Neuronal stem cell (in vitro differentiated cells): Measurements from ENCODE around the gene STAT6.
A peak's percentile ranks its signal among the peaks of the same experiment; 100 is the strongest.

ENCODE experiments used
- DNase-seq: peaks from one replicate; pipeline ENCODE4 v3.0.0-alpha.2; 2013; ENCODE audit warnings: low spot score
- H2AFZ ChIP-seq: one replicate; pipeline ENCODE4 v1.6.1; 2013; ENCODE audit warnings: mild to moderate bottlenecking, low read length, inconsistent platforms
- H2AK5ac ChIP-seq: 2 replicates; pipeline ENCODE4 v1.6.1; 2013; ENCODE audit warnings: low read depth, mild to moderate bottlenecking, inconsistent platforms, low read length, moderate library complexity, mixed read lengths
- H2BK120ac ChIP-seq: 2 replicates; pipeline ENCODE4 v1.6.1; 2013; ENCODE audit warnings: low read depth, mild to moderate bottlenecking, inconsistent platforms, low read length, moderate library complexity, mixed read lengths
- H2BK12ac ChIP-seq: one replicate; pipeline ENCODE4 v1.6.1; 2013; ENCODE audit warnings: low read length, inconsistent platforms
- H2BK15ac ChIP-seq: 2 replicates; pipeline ENCODE4 v1.6.1; 2013; ENCODE audit warnings: mild to moderate bottlenecking, low read length, inconsistent platforms, mixed read lengths
- H2BK5ac ChIP-seq: one replicate; pipeline ENCODE4 v1.6.1; 2013; ENCODE audit warnings: inconsistent platforms, mild to moderate bottlenecking, low read length, moderate library complexity
- H3K14ac ChIP-seq: one replicate; pipeline ENCODE4 v1.6.1; 2013; ENCODE audit warnings: low read length, inconsistent platforms
- H3K18ac ChIP-seq: 2 replicates; pipeline ENCODE4 v1.6.1; 2013; ENCODE audit warnings: low read length, inconsistent platforms
- H3K23ac ChIP-seq: 2 replicates; pipeline ENCODE4 v1.6.1; 2013; ENCODE audit warnings: low read depth, mild to moderate bottlenecking, mixed read lengths, low read length, inconsistent platforms; ENCODE audit not compliant: poor library complexity
- H3K27ac ChIP-seq: replicated peaks from 3 replicates; pipeline ENCODE4 v1.5.1; 2013; ENCODE audit warnings: low read length, inconsistent platforms
- H3K27me3 ChIP-seq, 3 experiments: 2 replicates each; pipeline ENCODE4 v1.6.1; 2013; ENCODE audit warnings: low read length in 3 of 3, mild to moderate bottlenecking in 2 of 3, inconsistent platforms in 1 of 3, low read depth in 1 of 3, mixed read lengths in 1 of 3, moderate library complexity in 1 of 3; ENCODE audit not compliant: control insufficient read depth in 3 of 3, insufficient read depth in 3 of 3
- H3K36me3 ChIP-seq, 2 donors: replicated peaks in 1 of 2; 2 replicates each; pipeline ENCODE4 v1.6.1; 2013; ENCODE audit warnings: low read length in 2 of 2; ENCODE audit not compliant: control insufficient read depth in 2 of 2, insufficient read depth in 2 of 2
- H3K4ac ChIP-seq: 2 replicates; pipeline ENCODE4 v1.6.1; 2013; ENCODE audit warnings: inconsistent platforms, mild to moderate bottlenecking, low read length, moderate library complexity
- H3K4me1 ChIP-seq, 2 donors: 1 replicate in 1 of 2; 2 replicates in 1 of 2; pipeline ENCODE4 v1.6.1; 2013; ENCODE audit warnings: low read length in 2 of 2, low read depth in 1 of 2; ENCODE audit not compliant: control insufficient read depth in 2 of 2, insufficient read depth in 1 of 2
- H3K4me2 ChIP-seq: one replicate; pipeline ENCODE4 v1.6.1; 2013; ENCODE audit warnings: mild to moderate bottlenecking, low read length, inconsistent platforms; ENCODE audit not compliant: insufficient read depth, poor library complexity, severe bottlenecking
- H3K4me3 ChIP-seq, 2 donors: 2 replicates each; pipeline ENCODE4 v1.5.1; 2013; ENCODE audit warnings: low read length in 2 of 2, mild to moderate bottlenecking in 2 of 2, inconsistent platforms in 1 of 2, moderate library complexity in 1 of 2
- H3K79me1 ChIP-seq: one replicate; pipeline ENCODE4 v1.6.1; 2013; ENCODE audit warnings: low read depth, mild to moderate bottlenecking, inconsistent platforms, low read length, moderate library complexity
- H3K9ac ChIP-seq: one replicate; pipeline ENCODE4 v1.6.1; 2013; ENCODE audit warnings: mild to moderate bottlenecking, low read depth, low read length, inconsistent platforms; ENCODE audit not compliant: poor library complexity
- H3K9me3 ChIP-seq, 2 donors: replicated peaks in 1 of 2; 2 replicates each; pipeline versions ENCODE3 to v1.6.1; 2013; ENCODE audit warnings: low read length in 2 of 2, mild to moderate bottlenecking in 2 of 2, inconsistent platforms in 1 of 2, low read depth in 1 of 2, mixed read lengths in 1 of 2, moderate library complexity in 1 of 2; ENCODE audit not compliant: control insufficient read depth in 2 of 2, insufficient read depth in 1 of 2
- H4K8ac ChIP-seq: one replicate; pipeline ENCODE4 v1.6.1; 2013; ENCODE audit warnings: low read depth, mild to moderate bottlenecking, inconsistent platforms, low read length, moderate library complexity
- H4K91ac ChIP-seq: one replicate; pipeline ENCODE4 v1.6.1; 2013; ENCODE audit warnings: low read length, low read depth, mild to moderate bottlenecking, inconsistent platforms; ENCODE audit not compliant: poor library complexity
- WGBS, 2 donors: extraction: QIAGEN DNeasy Blood & Tissue Kit; methylation state at CpG; one replicate each; pipeline ENCODE4 v1.1.7; 2013; ENCODE audit warnings: missing lambda C conversion rate in 2 of 2, mixed read lengths in 1 of 2; ENCODE audit not compliant: insufficient read length in 2 of 2, insufficient replicate concordance in 1 of 2; ENCODE audit errors: extremely low coverage in 2 of 2; 5-methylcytosine and 5-hydroxymethylcytosine counted together

The STAT6 gene

DNA sequence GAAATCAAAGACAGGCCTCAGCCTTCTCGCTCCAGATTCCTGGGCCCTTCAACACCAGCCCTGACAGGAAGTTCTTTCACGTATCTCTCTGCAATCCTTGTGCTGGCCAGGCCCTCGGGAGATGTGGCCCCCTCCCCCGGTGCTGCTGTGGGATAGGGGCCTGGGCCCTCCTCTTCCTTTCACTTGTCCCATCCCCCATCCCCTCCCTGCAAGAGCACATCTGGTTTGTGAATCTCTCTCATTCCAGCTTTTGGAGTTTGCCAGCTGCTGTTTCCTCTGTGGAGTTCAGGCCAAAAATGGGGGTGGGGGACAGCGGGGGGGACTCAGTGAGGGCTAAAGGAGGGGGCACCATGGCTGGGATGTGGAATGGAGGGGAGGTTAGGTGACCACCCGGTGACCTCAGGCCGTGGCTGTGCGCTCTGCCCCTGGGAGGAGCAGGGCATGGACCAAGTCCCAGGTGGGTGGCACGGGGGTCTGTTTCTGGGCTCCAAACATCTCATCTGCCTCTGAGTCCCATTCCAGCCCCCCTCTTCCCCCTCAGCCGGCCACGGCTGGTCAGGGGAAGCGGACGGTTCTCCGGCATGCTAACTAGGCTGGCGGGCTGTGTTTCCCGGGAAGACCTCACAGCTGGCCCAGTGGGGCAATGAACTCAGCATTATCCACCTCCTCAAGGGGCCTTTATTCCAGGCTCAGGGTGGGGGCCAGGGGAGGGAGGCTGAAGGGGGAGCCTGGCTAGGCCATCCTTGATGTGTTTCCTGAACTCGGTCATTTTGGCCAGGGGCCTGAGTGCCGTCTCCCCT is 24.6 kb upstream of the STAT6 start:
- no peak overlapping the region for H4K91ac ChIP-seq
- H2AFZ ChIP-seq, result peak overlapping the region; percentile 71
- H3K4me3 ChIP-seq, result peak overlapping the region in 1 of 2 donors; percentile 37
- H2AK5ac ChIP-seq, result no peak overlapping the region
- no peak overlapping the region for H3K27ac ChIP-seq
- H3K4me1 ChIP-seq, result peaks cover 34 to 54% of the 10 kb centered on the region in 2 donors
- H3K9me3 ChIP-seq, result no peaks in the 10 kb centered on the region
- no peak overlapping the region for H2BK120ac ChIP-seq
- peaks cover 9% of the 10 kb centered on the region for H3K79me1 ChIP-seq
- DNase-seq, result no peak
- no peaks in the 10 kb centered on the region for H3K27me3 ChIP-seq
- no CpG with 5 or more reads among the region's 18 CpGs for WGBS, 2 donors
- H3K14ac ChIP-seq, result no peak overlapping the region
- no peak overlapping the region for H2BK12ac ChIP-seq
- no peak overlapping the region for H3K9ac ChIP-seq
- peak overlapping the region; percentile 68 for H3K18ac ChIP-seq
- peaks cover 12 to 36% of the 10 kb centered on the region in 2 donors for H3K36me3 ChIP-seq
- no peak overlapping the region for H4K8ac ChIP-seq
- H3K4ac ChIP-seq, result no peak overlapping the region
- H3K4me2 ChIP-seq, result peak overlapping the region; percentile 34
- H2BK15ac ChIP-seq, result no peak overlapping the region
- no peak overlapping the region for H2BK5ac ChIP-seq
- H3K23ac ChIP-seq, result no peak overlapping the region

DNA sequence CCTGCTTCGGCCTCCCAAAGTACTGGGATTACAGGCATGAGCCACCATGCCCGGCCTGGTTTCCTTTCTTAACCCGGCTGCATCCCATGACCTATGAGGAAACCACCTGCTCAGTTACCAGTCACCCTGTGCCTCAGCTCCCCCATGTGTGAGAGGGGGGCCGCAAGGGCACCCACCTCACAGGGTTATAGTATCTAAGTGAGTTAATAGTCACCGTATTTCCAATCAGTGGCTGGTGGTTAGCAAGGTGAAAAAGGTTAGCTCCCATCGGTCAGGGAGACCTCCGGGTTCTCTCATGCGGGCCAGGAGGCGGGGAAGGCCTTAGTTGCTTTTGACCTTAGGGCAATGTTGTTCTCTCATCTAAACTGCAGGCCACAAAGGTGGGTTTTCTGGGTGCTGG is 23.8 kb upstream of the STAT6 start:
- no peak for DNase-seq
- Histone ChIP-seq H2AK5ac (no peak overlapping the region), H3K18ac (no peak overlapping the region), H3K27me3 (no peaks in the 10 kb centered on the region), H3K9me3 (no peaks in the 10 kb centered on the region), H4K8ac (no peak overlapping the region), H3K4ac (no peak overlapping the region), H3K9ac (no peak overlapping the region), H4K91ac (no peak overlapping the region), H2BK120ac (no peak overlapping the region), H2BK15ac (no peak overlapping the region), H2AFZ (no peak overlapping the region), H3K27ac (peak overlapping the region; percentile 46), H2BK5ac (no peak overlapping the region), H3K4me2 (no peak overlapping the region), H3K23ac (no peak overlapping the region), H3K4me3 (no peak overlapping the region), H3K14ac (no peak overlapping the region), H2BK12ac (no peak overlapping the region), H3K79me1 (peaks cover 9% of the 10 kb centered on the region), H3K4me1 (peaks cover 37 to 58% of the 10 kb centered on the region in 2 donors), H3K36me3 (peaks cover 12 to 30% of the 10 kb centered on the region in 2 donors)
- no CpG with 5 or more reads among the region's 9 CpGs for WGBS, 2 donors

DNA sequence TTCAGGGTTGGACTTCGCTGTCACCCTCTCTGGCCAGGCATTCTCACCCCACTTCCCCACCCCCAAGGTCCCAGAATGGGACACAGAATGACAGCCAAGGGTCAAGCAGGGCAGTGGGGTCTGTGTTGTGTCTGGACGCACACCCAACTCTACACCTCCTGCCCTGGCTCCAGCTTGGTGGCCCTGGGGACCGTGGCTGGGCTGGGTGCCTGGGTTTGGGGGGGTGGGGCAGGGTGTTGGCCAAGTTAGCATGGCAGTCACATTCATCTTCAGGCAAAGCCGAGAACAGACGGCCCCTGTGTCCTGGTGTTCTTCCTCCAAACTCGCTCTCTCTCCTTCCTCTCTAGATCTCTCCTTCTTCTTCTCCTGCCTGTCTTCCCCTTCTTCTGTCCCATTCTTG is 22.8 kb upstream of the STAT6 start:
- no peak overlapping the region for H2BK120ac ChIP-seq
- peak overlapping the region; percentile 70 for H3K23ac ChIP-seq
- peak overlapping the region; percentile 16 for H2AK5ac ChIP-seq
- H3K14ac ChIP-seq, result no peak overlapping the region
- H3K36me3 ChIP-seq, result peaks cover 3 to 19% of the 10 kb centered on the region in 2 donors
- H3K4ac ChIP-seq, result no peak overlapping the region
- H3K4me3 ChIP-seq, result no peak overlapping the region
- H2BK15ac ChIP-seq, result no peak overlapping the region
- no peak overlapping the region for H3K4me2 ChIP-seq
- no peaks in the 10 kb centered on the region for H3K9me3 ChIP-seq
- H3K4me1 ChIP-seq, result peaks cover 40 to 62% of the 10 kb centered on the region in 2 donors
- WGBS, 2 donors, result no CpG with 5 or more reads among the region's 6 CpGs
- H3K79me1 ChIP-seq, result peaks cover 6% of the 10 kb centered on the region
- no peak for DNase-seq
- H2BK5ac ChIP-seq, result no peak overlapping the region
- H2BK12ac ChIP-seq, result no peak overlapping the region
- no peaks in the 10 kb centered on the region for H3K27me3 ChIP-seq
- H3K18ac ChIP-seq, result no peak overlapping the region
- no peak overlapping the region for H2AFZ ChIP-seq
- no peak overlapping the region for H3K27ac ChIP-seq
- no peak overlapping the region for H4K91ac ChIP-seq
- no peak overlapping the region for H4K8ac ChIP-seq
- H3K9ac ChIP-seq, result no peak overlapping the region

DNA sequence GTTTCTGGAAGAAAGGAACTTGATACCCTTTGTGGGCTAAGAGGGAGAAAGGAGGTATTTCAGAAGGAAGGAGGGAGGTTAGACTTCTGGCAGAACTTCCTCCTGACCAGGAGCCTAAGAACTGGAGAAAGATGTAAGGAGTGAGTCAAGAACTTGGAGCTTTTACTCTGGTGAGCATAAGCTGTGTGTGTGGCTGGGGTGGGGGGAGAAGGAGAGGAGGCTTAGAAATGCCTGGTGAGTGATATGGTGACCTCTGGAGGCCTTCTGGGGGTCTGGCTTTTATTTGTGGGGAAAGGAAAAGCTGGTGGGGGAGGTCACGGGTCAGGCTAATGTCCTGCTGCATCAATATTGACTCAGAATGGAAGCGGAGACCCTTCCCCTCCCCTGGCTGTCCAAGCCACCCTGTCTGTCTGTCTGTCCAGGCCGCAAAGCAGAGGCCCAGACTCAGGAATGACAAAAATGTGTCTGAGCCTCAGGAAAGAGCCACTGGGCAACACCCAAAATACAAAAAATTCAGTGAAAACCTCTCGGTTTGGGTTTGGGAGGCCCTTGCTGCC is 21.9 kb upstream of the STAT6 start:
- Histone ChIP-seq H3K36me3 (peaks cover 0 to 11% of the 10 kb centered on the region in 2 donors), H3K14ac (no peak overlapping the region), H2BK5ac (no peak overlapping the region), H3K4me2 (no peak overlapping the region), H4K8ac (no peak overlapping the region), H2AK5ac (no peak overlapping the region), H3K18ac (no peak overlapping the region), H3K9me3 (no peaks in the 10 kb centered on the region), H3K23ac (no peak overlapping the region), H3K27me3 (no peaks in the 10 kb centered on the region), H4K91ac (no peak overlapping the region), H3K27ac (no peak overlapping the region), H2BK12ac (no peak overlapping the region), H3K9ac (no peak overlapping the region), H3K4me1 (peaks cover 40 to 62% of the 10 kb centered on the region in 2 donors), H2BK15ac (no peak overlapping the region), H2BK120ac (no peak overlapping the region), H3K79me1 (peaks cover 6% of the 10 kb centered on the region), H3K4ac (no peak overlapping the region), H2AFZ (no peak overlapping the region), H3K4me3 (no peak overlapping the region)
- no peak for DNase-seq
- no CpG with 5 or more reads among the region's 4 CpGs for WGBS, 2 donors
